Astrocyte (in vitro differentiated cells and primary cell): ENCODE measurements around the gene HS3ST3A1.

Source experiments
- EZH2 ChIP-seq: IDR thresholded peaks from 2 replicates; pipeline ENCODE4 v1.6.1; 2012; ENCODE audit warnings: mild to moderate bottlenecking, low read length, inconsistent platforms; ENCODE audit not compliant: insufficient read depth
- TF ChIP-seq, protein P1 (sequence below): IDR thresholded peaks from 2 replicates; pipeline ENCODE4 v1.5.1; 2011; ENCODE audit warnings: low read depth, mild to moderate bottlenecking, inconsistent platforms, low read length, moderate library complexity; ENCODE audit not compliant: insufficient read depth

DNA sequence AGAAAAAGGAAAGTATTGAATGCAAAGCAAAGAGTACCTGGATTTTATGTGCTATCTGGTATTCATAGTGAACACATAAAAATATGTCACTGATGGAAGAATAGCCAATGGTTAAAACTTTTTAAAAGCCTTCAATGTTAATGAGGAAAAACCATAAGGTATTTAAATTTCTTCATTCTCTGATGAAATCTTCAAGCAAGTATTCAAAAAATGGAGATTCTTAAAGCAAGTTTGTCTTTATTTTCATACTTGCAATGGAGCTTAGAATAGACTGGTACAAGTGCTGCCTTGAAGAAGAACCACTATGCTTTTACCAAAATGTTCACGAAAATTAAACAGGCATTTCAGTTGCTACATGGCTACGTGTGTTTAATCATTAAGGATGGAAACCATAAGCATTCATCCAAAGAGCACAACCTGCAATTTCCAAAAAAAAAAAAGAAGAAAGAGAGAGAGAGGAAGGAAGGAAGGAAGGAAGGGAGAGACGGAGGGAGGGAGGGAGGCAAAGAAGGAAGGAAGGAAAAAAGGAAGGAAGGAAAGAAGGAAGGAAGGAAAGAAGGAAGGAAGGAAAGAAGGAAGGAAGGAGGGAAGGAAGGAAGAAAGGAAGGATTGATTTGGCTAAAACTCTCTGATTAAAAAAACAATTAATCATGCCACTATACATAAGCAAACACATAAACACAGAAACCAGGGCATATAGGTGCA, 17.6 kb downstream of the HS3ST3A1 start:
- TF ChIP-seq EZH2, result no peak
- TF ChIP-seq, protein P1, sequence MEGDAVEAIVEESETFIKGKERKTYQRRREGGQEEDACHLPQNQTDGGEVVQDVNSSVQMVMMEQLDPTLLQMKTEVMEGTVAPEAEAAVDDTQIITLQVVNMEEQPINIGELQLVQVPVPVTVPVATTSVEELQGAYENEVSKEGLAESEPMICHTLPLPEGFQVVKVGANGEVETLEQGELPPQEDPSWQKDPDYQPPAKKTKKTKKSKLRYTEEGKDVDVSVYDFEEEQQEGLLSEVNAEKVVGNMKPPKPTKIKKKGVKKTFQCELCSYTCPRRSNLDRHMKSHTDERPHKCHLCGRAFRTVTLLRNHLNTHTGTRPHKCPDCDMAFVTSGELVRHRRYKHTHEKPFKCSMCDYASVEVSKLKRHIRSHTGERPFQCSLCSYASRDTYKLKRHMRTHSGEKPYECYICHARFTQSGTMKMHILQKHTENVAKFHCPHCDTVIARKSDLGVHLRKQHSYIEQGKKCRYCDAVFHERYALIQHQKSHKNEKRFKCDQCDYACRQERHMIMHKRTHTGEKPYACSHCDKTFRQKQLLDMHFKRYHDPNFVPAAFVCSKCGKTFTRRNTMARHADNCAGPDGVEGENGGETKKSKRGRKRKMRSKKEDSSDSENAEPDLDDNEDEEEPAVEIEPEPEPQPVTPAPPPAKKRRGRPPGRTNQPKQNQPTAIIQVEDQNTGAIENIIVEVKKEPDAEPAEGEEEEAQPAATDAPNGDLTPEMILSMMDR, result no peak
